ENCODE measurements around the gene TAOK2.
A peak's percentile ranks its signal among the peaks of the same experiment; 100 is the strongest.
"Not testable (repeated sequence)": the region's sequence is repeated elsewhere in the genome, so short reads cannot be mapped to it uniquely, and the experiment has no call there.

Gene TAOK2

GRCh38 chr16:29973384-29974246 lies at the start of gene TAOK2:
Gene TAOK2 (plus strand): TSS chr16:29973868. CDS start chr16:29977773, 3,905 bp downstream.
- DNase-seq, result peak; percentile 96

DNA sequence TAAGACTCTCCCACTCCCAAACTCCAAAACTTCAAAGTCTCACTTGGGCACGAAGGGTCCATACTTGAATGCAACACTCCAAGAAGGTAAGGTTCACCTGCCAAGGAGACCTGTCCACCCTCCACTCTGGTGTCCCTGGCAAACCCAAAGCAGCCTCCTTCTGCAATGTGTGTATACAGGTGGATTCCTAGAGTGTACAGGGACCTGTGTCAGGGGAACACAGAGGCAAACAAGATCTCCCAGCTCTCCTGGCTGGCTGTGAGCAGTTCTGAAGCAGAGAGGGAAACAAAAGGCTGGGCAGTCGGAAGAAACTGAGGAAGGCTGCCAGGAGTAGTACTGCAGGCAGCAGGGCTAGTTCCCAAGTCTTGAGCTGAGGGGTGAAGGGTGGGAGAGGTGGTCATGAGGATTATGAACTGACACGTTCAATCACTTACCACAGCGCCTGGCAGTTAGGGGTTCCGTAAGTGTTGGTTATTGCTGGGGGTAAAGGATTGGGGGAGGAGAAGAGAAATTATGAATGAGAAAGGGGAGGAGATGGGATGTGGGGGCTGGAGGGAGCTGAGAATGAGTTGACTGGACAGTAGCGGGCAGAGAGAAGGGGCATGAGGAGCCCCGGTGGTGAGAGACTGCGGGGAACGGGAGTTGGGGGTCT lies 48.4 kb upstream of the TAOK2 start:
- no peak for DNase-seq

DNA sequence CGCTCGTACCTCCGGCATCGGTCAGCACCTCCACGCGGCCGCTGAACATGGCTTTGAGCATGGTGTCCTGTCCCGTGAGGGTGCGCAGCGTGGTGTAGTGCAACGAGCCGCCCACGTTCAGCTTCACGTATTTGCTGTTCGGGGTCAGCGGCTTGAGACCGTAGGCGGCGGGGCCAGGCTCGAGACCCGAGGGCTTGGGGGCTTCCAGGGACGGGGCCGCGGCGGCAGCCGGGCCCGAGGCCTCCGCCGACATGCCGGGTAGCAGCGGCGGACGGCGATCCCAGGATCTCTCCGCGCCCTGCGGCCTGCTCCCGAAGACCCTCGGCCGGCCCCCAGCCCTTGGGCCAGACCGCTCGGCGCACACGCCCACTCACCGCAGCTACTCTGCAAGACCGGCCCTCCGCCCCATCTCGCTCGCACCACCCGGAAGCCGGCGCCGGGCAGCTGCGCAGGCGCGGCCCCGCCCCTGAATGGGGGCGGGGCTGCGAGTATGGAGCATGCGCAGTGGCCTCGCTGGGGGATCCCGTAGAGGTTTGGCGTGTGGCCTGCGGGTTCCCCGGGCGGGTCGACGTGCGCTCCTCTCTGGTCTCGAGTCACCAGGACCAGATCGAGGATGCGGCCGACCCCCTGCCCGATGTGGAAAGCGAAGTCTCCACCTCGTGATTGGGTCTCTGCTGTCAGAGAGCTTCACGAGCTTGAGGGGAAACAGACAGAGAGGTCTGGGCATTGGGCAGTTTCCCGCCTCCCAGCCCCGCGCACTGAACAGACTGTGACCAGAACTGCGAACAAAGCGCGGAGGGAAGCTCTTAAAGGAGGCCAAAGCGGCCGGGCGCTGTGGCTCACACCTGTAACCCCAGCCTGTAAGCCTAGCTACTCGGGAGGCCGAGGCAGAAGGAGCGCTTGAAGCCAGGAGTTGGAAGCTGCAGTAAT lies 47.6 kb upstream of the TAOK2 start, which contains the start of gene KCTD13:
TSS of gene KCTD13 (minus strand) at position 446 of the 930 bp plus-strand sequence. CDS start at position 253, 193 bp downstream.
- DNase-seq, result peak; percentile 66

DNA sequence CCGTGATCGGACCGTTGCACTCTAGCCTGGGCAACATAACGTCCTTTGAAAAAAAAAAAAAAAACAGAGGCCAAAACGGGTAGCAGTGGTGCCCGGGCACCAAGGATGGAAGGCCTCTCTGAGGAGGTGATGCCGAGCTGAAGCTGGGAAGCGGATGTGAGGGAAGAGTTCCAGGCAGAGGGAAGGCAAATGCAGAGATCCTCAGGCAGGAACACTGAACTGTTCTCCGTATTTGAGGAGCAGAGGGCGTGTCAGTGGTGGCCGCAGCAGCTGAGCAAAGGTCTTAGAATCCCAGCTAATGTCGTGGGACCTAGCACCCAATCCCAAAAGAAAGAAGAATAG lies 47.0 kb upstream of the TAOK2 start:
- no peak for DNase-seq

DNA sequence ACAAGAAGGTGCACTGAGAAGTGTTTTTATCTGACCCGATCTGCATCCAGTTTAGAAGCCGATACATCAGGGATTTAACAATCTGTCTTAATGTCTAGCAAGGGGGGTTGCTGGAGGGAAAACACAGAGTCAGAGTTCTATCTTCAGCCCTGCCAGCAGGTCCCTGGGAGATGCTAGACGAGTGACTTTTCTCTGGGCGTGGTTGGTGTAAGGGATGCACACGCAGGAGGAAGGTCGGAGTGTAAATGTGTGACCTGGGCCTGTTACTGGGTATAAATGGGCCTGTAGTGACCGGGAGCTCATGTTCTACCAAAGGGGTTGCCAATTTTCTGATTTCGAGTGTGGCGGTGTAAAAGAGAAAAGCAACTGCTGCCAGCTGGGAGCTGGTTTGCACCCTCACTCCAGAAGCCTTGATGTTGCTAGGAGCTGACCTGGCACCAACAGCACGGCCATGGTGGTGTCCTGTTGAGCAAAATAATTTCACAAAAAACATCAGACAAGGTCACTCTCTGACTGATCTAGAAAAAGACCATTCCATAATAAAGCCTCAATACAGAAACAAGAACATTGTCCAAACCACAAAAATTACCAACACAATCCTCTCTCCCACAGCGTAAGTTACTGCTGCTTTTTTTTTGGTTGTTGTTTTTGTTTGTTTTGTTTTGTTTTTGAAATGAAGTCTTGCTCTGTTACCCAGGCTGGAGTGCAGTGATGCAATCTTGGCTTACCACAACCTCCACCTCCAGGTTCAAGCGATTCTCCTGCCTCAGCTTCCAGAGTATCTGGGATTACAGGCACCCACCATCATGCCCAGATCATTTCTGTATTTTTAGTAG lies 46.4 kb upstream of the TAOK2 start:
- DNase-seq, result no peak

DNA sequence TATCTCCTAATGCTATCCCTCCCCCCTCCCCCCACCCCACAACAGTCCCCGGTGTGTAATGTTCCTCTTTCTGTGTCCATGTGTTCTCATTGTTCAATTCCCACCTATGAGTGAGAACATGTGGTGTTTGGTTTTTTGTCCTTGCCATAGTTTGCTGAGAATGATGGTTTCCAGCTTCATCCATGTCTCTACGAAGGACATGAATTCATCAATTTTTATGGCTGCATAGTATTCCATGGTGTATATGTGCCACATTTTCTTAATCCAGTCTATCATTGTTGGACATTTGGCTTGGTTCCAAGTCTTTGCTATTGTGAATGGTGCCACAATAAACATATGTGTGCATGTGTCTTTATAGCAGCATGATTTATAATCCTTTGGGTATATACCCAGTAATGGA lies 41.9 kb upstream of the TAOK2 start:
- DNase-seq, result not testable (repeated sequence)

DNA sequence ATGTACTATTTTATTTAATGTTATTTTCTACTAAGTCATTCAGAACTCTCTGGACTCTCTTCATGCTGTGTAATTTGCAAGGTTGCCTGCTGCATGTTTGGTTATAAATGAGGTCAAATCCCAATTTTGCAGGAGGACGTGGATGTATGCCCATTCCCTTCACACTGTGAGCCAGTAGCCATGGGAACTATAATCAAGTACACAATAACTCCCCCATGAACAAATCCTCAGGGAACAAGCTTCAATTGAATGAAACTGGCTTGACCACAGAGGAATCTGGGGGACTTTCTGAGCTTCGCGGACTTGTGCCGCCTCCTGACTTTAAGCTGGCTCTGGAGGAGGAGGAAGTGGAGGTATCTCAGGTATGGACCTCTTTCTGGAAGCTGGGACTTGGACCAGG lies 33.0 kb upstream of the TAOK2 start:
- DNase-seq, result no peak

GRCh38 chr16:29943846-29944799 lies 29.5 kb upstream of the TAOK2 start:
- DNase-seq, result no peak

GRCh38 chr16:29947897-29948296 lies 25.8 kb upstream of the TAOK2 start:
- no peak for DNase-seq

GRCh38 chr16:29950806-29951461 lies 22.7 kb upstream of the TAOK2 start:
- no peak for DNase-seq

DNA sequence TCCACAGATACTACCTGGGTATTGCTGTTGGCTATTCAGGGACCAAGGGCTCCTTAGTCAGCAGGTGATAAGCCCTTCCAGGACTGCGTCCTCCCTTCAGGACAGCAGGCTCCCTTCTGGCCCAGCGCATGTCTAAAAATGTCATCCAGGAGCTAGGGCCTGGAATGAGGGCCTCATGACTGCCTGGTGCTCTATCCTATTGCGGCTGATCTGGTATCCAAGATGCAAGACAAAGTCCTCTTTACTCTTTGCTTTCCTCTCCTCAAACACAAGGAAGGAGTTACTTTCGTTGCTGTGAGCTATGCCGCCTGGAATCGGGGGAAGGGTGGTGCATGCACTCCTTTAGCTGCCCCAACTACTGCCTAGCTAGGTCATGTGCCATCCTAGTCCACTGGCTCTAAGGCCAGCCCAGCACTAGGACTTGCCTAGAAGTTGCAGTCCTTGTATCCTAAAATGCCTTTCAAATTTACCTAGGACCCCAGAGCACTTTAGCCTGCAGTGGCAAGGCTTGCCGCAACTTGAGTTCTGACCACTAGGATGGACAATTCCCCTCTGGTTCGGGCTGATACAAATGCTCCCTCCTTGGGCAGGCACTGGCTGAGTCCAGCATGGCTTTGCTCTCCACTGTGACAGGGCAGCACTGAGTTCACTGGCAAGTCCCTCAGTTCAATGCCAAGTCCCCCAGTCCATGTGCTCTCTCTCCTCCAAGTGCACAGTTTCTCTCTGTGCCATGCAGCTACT lies 21.9 kb upstream of the TAOK2 start:
- no peak for DNase-seq

- no peak for DNase-seq
Observed at GRCh38 chr16:29958756-29959155, 14.9 kb upstream of the TAOK2 start.

GRCh38 chr16:29959293-29959692 lies 14.4 kb upstream of the TAOK2 start:
- DNase-seq, result no peak

GRCh38 chr16:29959821-29960220 lies 13.8 kb upstream of the TAOK2 start:
- DNase-seq, result not testable (repeated sequence)

DNA sequence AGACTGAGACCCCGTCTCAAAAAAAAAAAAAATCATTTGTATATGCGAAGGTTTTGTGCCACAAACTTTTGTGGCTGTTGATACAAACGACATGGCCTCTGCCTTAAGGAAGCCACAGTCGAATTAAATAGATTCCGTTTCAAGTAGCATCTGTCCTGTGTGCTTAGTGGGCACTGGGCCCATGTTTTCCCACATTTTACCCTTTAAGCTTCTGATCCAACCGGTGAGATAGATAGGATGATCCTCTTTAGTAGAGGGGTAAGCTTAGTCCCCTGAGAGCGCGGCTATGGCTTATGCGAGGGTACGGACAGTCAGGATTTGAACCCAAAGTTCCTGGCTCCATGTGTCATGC lies 12.6 kb upstream of the TAOK2 start:
- no peak for DNase-seq

DNA sequence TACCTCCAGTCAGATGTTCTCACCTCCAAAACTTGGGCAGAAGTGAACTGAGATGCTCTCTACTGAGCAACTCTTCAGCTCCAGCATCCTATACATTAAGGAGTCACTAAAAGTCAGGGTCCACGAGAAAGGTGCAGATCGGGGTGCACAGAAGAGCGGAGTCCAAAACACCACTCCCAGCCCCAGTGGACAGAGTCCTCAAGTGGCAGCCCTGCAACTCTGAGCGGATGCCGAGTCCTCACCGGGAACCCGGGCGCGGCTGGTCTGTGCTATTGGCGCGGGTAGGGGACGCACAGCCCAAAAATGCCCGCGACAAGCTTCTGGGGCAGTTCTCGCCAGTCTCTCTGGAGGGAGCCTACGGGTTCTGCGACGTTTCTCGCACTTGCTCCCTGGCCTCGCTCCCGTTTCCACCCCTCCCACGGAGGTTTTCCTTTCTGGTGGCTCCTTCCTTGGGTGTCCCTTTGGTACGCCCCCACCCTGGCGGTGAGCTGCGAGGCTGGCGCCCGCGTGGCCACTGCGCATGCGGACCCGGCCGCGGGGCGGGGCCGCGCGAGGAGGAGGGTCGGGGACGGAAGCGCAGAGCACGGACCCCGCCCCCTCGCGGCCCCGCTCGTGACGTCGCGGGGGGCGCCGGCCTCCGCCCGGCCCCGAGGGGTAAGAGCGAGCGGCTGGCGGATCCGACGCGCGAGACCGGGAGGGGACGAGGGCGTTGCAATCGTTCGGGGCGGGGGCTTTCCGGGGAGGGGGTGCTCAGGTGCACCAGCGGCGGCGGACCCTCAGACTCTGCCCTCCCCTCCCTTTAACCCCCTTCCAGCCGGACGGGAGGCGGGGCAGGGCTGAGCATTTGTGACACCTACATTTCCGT lies 12.0 kb upstream of the TAOK2 start, which contains the start of gene TMEM219:
TSS of gene TMEM219 (plus strand) at position 601 of the 865 bp plus-strand sequence. CDS start 1,065 bp downstream, outside the sequence.
- DNase-seq, result peak; percentile 79

GRCh38 chr16:29962344-29962994 lies 11.2 kb upstream of the TAOK2 start:
- DNase-seq, result no peak
